IMR-90 (cell line): ENCODE results near the gene IFIT3. TPM values are rescaled to one million over a fixed set of nuclear protein-coding genes. Genes with fewer than 3 reads are reported as not detected.

Source experiments
- ATAC-seq: fragments of 200-7000 bp; cut with Tn5 transposase; 2 replicates; pipeline ENCODE4 v1.9.1; 2020; ENCODE audit warnings: low read depth, mild to moderate bottlenecking, moderate library complexity
- BruUV-seq: library from RNA; stranded (reverse); fragments of 400-500 nt; replicated peaks from 2 replicates; lab custom pipeline; 2021; lab: Mats Ljungman, UMichigan
- CTCF ChIA-PET: fragments of 300-600 bp; formaldehyde crosslinking; extraction: SDS; loops from one replicate; lab custom pipeline; 2021; ENCODE audit warnings: antibody characterized with exemption; lab: Yijun Ruan, JAX
- POLR2A ChIA-PET: fragments of 300-600 bp; sonication (Branson Sonifier 250); formaldehyde crosslinking; loops from one replicate; lab custom pipeline; 2022; ENCODE audit warnings: antibody characterized with exemption; ENCODE audit not compliant: unreplicated experiment; lab: Charles Lee
- DNase-seq: peaks from one replicate; pipeline ENCODE4 v3.0.0; 2013
- H2AFZ ChIP-seq: replicated peaks from 2 replicates; pipeline ENCODE3; 2013; ENCODE audit warnings: low read length, mild to moderate bottlenecking; ENCODE audit not compliant: poor library complexity
- H2AK5ac ChIP-seq: 2 replicates; pipeline ENCODE4 v1.6.1; 2013; ENCODE audit warnings: low read depth, low read length, inconsistent platforms
- H2AK9ac ChIP-seq: replicated peaks from 2 replicates; pipeline ENCODE3; 2013; ENCODE audit warnings: mild to moderate bottlenecking, low read depth, low read length, moderate library complexity; ENCODE audit not compliant: poor library complexity
- H2BK120ac ChIP-seq: 2 replicates; pipeline ENCODE4 v1.6.1; 2013; ENCODE audit warnings: low read depth, low read length, inconsistent platforms
- H2BK15ac ChIP-seq: 3 replicates; pipeline ENCODE4 v1.6.1; 2013; ENCODE audit warnings: low read depth, low read length, inconsistent platforms
- H2BK20ac ChIP-seq: 2 replicates; pipeline ENCODE4 v1.6.1; 2013; ENCODE audit warnings: low read depth, mild to moderate bottlenecking, inconsistent platforms, low read length, moderate library complexity
- H2BK5ac ChIP-seq: 2 replicates; pipeline ENCODE4 v1.6.1; 2013; ENCODE audit warnings: mild to moderate bottlenecking, low read depth, low read length, inconsistent platforms; ENCODE audit not compliant: poor library complexity, severe bottlenecking
- H3K14ac ChIP-seq: replicated peaks from 2 replicates; pipeline ENCODE4 v1.6.1; 2013; ENCODE audit warnings: low read depth, low read length, inconsistent platforms
- H3K18ac ChIP-seq: 2 replicates; pipeline ENCODE4 v1.6.1; 2013; ENCODE audit warnings: low read depth, low read length, control low read depth
- H3K23ac ChIP-seq: 2 replicates; pipeline ENCODE4 v1.6.1; 2013; ENCODE audit warnings: low read depth, low read length, inconsistent platforms
- H3K27ac ChIP-seq: 2 replicates; pipeline ENCODE4 v1.5.1; 2013; ENCODE audit warnings: mild to moderate bottlenecking, control low read depth, low read length; ENCODE audit not compliant: insufficient read depth
- H3K27me3 ChIP-seq: 2 replicates; pipeline ENCODE4 v1.6.1; 2013; ENCODE audit warnings: low read length; ENCODE audit not compliant: control insufficient read depth, insufficient read depth
- H3K36me3 ChIP-seq: 2 replicates; pipeline ENCODE4 v1.6.1; 2013; ENCODE audit warnings: low read length, mixed read lengths; ENCODE audit not compliant: control insufficient read depth, insufficient read depth
- H3K4ac ChIP-seq: 2 replicates; pipeline ENCODE4 v1.6.1; 2013; ENCODE audit warnings: low read depth, low read length, inconsistent platforms
- H3K4me1 ChIP-seq: 2 replicates; pipeline ENCODE4 v1.6.1; 2013; ENCODE audit warnings: low read length, mixed read lengths; ENCODE audit not compliant: control insufficient read depth, insufficient read depth
- H3K4me2 ChIP-seq: 2 replicates; pipeline ENCODE4 v1.6.1; 2013; ENCODE audit warnings: low read depth, mild to moderate bottlenecking, control low read depth, low read length, moderate library complexity
- H3K4me3 ChIP-seq: 2 replicates; pipeline ENCODE4 v1.5.1; 2013; ENCODE audit warnings: low read depth, mild to moderate bottlenecking, control low read depth, low read length, moderate library complexity; ENCODE audit not compliant: insufficient read depth
- H3K56ac ChIP-seq: 2 replicates; pipeline ENCODE4 v1.6.1; 2013; ENCODE audit warnings: low read length, inconsistent platforms; ENCODE audit not compliant: insufficient read depth; ENCODE audit errors: extremely low read depth
- H3K79me1 ChIP-seq, 2 experiments: 2 replicates each; pipeline ENCODE4 v1.6.1; 2013; ENCODE audit warnings: low read length in 2 of 2, inconsistent platforms in 1 of 2, low read depth in 1 of 2
- H3K9ac ChIP-seq: 2 replicates; pipeline ENCODE4 v1.6.1; 2013; ENCODE audit warnings: low read depth, low read length, control low read depth
- H3K9me1 ChIP-seq: 2 replicates; pipeline ENCODE4 v1.6.1; 2013; ENCODE audit warnings: low read length, inconsistent platforms; ENCODE audit not compliant: insufficient read depth
- H3K9me3 ChIP-seq: 2 replicates; pipeline ENCODE4 v1.6.1; 2013; ENCODE audit warnings: low read length; ENCODE audit not compliant: control insufficient read depth, insufficient read depth
- H4K20me1 ChIP-seq: 2 replicates; pipeline ENCODE4 v1.6.1; 2013; ENCODE audit warnings: low read length, inconsistent platforms; ENCODE audit not compliant: insufficient read depth
- H4K5ac ChIP-seq: 2 replicates; pipeline ENCODE4 v1.6.1; 2013; ENCODE audit warnings: mild to moderate bottlenecking, low read depth, low read length, control low read depth
- H4K8ac ChIP-seq, 2 experiments: 2 replicates each; pipeline ENCODE4 v1.6.1; 2013; ENCODE audit warnings: low read depth in 2 of 2, low read length in 2 of 2, control low read depth in 1 of 2, inconsistent platforms in 1 of 2
- H4K91ac ChIP-seq: 2 replicates; pipeline ENCODE4 v1.6.1; 2013; ENCODE audit warnings: low read depth, low read length, inconsistent platforms; ENCODE audit not compliant: insufficient read depth
- MAFK ChIP-seq: IDR thresholded peaks from 2 replicates; pipeline ENCODE4 v1.6.1; 2012; ENCODE audit warnings: low read depth, low read length, improper control_type of control experiment
- WGBS, 2 experiments: methylation state at CpG; one replicate each; pipeline versions ENCODE4 v1.1.5 to v1.1.7; 2013; ENCODE audit warnings: missing lambda C conversion rate in 2 of 2; ENCODE audit not compliant: insufficient read length in 1 of 2; ENCODE audit errors: extremely low coverage in 2 of 2; 5-methylcytosine and 5-hydroxymethylcytosine counted together
- dilution Hi-C: fragments of 300-500 bp; cut with HindIII; formaldehyde crosslinking; loops from one replicate; pipeline ENCODE4 v1.14.3; 2018; ENCODE audit warnings: low sequenced_read_pairs; ENCODE audit not compliant: unreplicated experiment
- in situ Hi-C: fragments of 300-500 bp; cut with MboI; formaldehyde crosslinking; loops from 3 replicates; pipeline ENCODE4 v1.14.3; 2019; ENCODE audit warnings: low sequenced_read_pairs, inconsistent platforms, mixed read lengths
- intact Hi-C: fragments of 100-400 bp; cut with micrococcal nuclease; formaldehyde crosslinking; loops from 2 replicates; pipeline ENCODE4 v1.10.0; 2022
- polyA plus RNA-seq, 3 experiments: library from polyadenylated mRNA; depleted of rRNA; stranded (reverse); fragments of >200 nt; gene quantifications; 2 replicates each; pipeline ENCODE4 v1.2.3, GENCODE V29; 2012; ENCODE audit warnings: low replicate concordance in 1 of 3
- total RNA-seq: library from RNA; depleted of rRNA; stranded (reverse); fragments of >200 nt; gene quantifications from 2 replicates; pipeline ENCODE4 v1.2.3, GENCODE V29; 2012

Gene IFIT3
- total and polyA plus RNA-seq, 2 of the 4 experiments (the other 2 are of a cell fraction), result 3.5 to 7.3 TPM

DNA sequence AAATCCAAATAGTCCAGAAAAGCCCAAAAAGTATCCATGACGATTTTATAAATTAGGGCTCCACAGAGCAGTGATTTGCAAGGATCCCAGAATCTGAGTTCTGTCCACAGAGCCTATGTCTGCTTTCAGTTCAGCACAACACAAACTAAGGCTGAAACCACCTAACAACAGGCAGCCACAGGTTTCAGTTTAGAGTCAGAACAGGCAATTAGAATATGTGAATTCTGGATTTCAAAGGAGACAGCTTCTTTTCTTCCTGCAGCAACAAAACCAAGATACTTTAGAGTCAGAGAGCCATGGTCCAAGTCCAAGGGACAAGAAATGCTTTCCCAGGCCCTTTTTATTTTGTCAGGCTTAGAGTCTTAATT lies 23.6 kb downstream of the IFIT3 start:
- peak overlapping the region; percentile 95 for H4K91ac ChIP-seq
- no CpG with 5 or more reads among the region's 1 CpG for WGBS, 2 experiments
- H2AFZ ChIP-seq, result no peak overlapping the region
- no peaks in the 10 kb centered on the region for H4K20me1 ChIP-seq
- peaks cover 8% of the 10 kb centered on the region for H3K9me1 ChIP-seq
- dilution Hi-C loops (no loop called here), intact Hi-C loops (loop anchor here (5.0 kb wide), 1 partner anchor 69 kb away; no protein-coding TSS in a partner anchor), in situ Hi-C loops (no loop called here)
- TF ChIP-seq MAFK, result no peak
- H3K14ac ChIP-seq, result peak overlapping the region; percentile 69
- no peak for ATAC-seq
- H3K27ac ChIP-seq, result peak overlapping the region; percentile 93
- H2BK120ac ChIP-seq, result peak overlapping the region; percentile 95
- ChIA-PET CTCF (interaction anchor here (1.1 to 1.6 kb wide), 2 partner anchors 16 to 47 kb away, joined by 3 to 4 read pairs; no protein-coding TSS in a partner anchor), POLR2A (no interaction called here)
- H2BK5ac ChIP-seq, result peak overlapping the region; percentile 98
- no peaks in the 10 kb centered on the region for H3K79me1 ChIP-seq
- peak overlapping the region; percentile 94 for H2BK15ac ChIP-seq
- H3K18ac ChIP-seq, result peak overlapping the region; percentile 84; the same call in 1 of the 2 replicates
- H2AK9ac ChIP-seq, result peak overlapping the region; percentile 47
- H3K9ac ChIP-seq, result peak overlapping the region; percentile 62; the same call in 1 of the 2 replicates
- peak overlapping the region; percentile 83; the same call in 1 of the 2 replicates for H2AK5ac ChIP-seq
- peak overlapping the region; percentile 83 for H3K23ac ChIP-seq
- peak overlapping the region; percentile 83; the same call in 1 of the 2 replicates for H3K4me2 ChIP-seq
- H3K4me1 ChIP-seq, result peaks cover 23% of the 10 kb centered on the region
- peak overlapping the region; percentile 93 for H3K56ac ChIP-seq
- no peaks in the 10 kb centered on the region for H3K27me3 ChIP-seq
- H4K8ac ChIP-seq, result peak overlapping the region; percentile 48 to 95; a peak in 3 of 4 replicates
- no peak overlapping the region for H3K4me3 ChIP-seq
- peak; percentile 42 for DNase-seq
- H3K4ac ChIP-seq, result peak overlapping the region; percentile 84
- no TSS peak for BruUV-seq
- H3K9me3 ChIP-seq, result no peaks in the 10 kb centered on the region
- peak overlapping the region; percentile 69; the same call in 1 of the 2 replicates for H4K5ac ChIP-seq
- peak overlapping the region; percentile 92 for H2BK20ac ChIP-seq
- H3K36me3 ChIP-seq, result no peaks in the 10 kb centered on the region
